ENCODE measurements around the gene TMEM91. TPM values are rescaled to one million over a fixed set of nuclear protein-coding genes. Genes with fewer than 3 reads are reported as not detected.
"Not testable (repeated sequence)": the region's sequence is repeated elsewhere in the genome, so short reads cannot be mapped to it uniquely, and the experiment has no call there.

Gene TMEM91
- total RNA-seq, 1 donor from 2014 or later = 14.2 TPM

DNA sequence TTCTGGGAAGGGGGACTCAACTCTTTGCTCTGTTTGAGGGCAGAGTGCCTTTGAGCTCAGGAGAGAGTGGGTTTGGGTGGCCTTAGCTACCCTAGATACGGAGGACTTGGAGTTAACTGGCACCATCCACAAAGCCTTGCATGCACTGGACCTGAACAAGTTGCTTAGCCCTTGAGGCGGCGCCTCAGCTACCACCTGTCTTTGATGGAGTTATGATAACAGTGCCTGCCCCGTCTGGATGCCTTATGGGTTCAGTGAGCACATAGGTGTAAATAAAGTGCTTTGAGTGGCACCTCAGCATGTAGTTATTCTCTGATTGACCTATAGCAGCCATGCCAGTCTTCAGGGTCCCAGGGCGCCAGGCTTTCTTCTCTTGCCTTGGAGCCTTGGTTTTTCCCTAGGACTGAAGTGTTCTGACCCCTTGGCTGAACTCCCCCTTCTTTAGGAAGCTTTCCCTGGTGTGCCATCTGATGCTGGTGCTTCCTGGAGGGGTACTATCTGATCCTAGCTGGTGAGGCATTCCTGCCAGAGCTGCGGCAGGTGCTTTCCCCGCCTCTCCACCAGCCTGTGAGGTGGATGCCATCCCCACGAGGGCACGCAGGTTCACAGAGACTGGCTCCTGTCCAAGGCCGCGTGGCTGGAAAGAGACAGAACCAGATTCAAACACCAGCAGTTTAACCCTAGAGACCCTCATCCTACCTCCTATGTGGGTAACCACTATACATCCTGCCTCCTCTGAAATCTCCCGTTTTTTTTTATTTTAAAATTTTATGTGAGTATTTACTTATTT lies 27.0 kb downstream of the TMEM91 start:
- H3K27ac ChIP-seq = no peak overlapping the region
- H3K27me3 ChIP-seq = no peaks in the 10 kb centered on the region
- no peak overlapping the region for H3K4me3 ChIP-seq
- TF ChIP-seq, protein P1, sequence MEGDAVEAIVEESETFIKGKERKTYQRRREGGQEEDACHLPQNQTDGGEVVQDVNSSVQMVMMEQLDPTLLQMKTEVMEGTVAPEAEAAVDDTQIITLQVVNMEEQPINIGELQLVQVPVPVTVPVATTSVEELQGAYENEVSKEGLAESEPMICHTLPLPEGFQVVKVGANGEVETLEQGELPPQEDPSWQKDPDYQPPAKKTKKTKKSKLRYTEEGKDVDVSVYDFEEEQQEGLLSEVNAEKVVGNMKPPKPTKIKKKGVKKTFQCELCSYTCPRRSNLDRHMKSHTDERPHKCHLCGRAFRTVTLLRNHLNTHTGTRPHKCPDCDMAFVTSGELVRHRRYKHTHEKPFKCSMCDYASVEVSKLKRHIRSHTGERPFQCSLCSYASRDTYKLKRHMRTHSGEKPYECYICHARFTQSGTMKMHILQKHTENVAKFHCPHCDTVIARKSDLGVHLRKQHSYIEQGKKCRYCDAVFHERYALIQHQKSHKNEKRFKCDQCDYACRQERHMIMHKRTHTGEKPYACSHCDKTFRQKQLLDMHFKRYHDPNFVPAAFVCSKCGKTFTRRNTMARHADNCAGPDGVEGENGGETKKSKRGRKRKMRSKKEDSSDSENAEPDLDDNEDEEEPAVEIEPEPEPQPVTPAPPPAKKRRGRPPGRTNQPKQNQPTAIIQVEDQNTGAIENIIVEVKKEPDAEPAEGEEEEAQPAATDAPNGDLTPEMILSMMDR (IDR thresholded peaks at IDR 0.05) = no peak
- intact Hi-C loops (cut with DNase I) = no loop called here
- H3K36me3 ChIP-seq = peaks cover 0 to 2% of the 10 kb centered on the region in 2 donors
- H3K9me3 ChIP-seq = no peaks in the 10 kb centered on the region
- H3K4me1 ChIP-seq = peaks cover 6 to 7% of the 10 kb centered on the region in 2 donors
- no peak for DNase-seq (ENCODE audit: low spot score in 2 of 2)

DNA sequence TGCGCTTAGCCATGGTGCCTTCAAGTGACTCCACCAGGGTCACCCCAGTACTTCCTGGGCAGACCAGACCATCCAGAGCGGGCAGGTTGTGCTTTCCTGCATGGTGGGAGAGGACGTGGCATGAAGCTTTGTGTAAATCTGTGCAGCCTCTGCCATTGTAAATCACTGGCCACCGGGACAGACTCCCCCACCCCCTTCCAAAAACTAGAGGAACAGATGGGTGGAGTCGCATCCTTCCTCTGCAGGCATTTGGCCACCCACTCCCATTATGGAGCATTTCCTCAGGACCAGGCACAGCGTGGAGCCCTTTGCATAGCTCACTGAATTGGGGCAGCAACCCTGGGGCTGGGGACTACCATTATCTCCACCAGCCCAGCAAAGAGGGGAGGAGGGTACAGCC lies 29.4 kb downstream of the TMEM91 start:
- Histone ChIP-seq H3K4me3 (no peak overlapping the region), H3K36me3 (peaks cover 5 to 6% of the 10 kb centered on the region in 2 donors), H3K9me3 (no peaks in the 10 kb centered on the region), H3K27ac (no peak overlapping the region), H3K27me3 (no peaks in the 10 kb centered on the region), H3K4me1 (peaks cover 0 to 6% of the 10 kb centered on the region in 2 donors)
- TF ChIP-seq, protein P1 (IDR thresholded peaks at IDR 0.05) = no peak
- no peak for DNase-seq (ENCODE audit: low spot score in 2 of 2)
- intact Hi-C loops (cut with DNase I) = no loop called here

- H3K4me3 ChIP-seq = no peak overlapping the region
- no peak overlapping the region for H3K27ac ChIP-seq
- intact Hi-C loops (cut with DNase I) = no loop called here
- no peaks in the 10 kb centered on the region for H3K27me3 ChIP-seq
- H3K36me3 ChIP-seq = peaks cover 13 to 19% of the 10 kb centered on the region in 2 donors
- peaks cover 0 to 6% of the 10 kb centered on the region in 2 donors for H3K4me1 ChIP-seq
- TF ChIP-seq, protein P1 (IDR thresholded peaks at IDR 0.05) = no peak
- no peak for DNase-seq (ENCODE audit: low spot score in 2 of 2)
- H3K9me3 ChIP-seq = no peaks in the 10 kb centered on the region
These were observed 30.9 kb downstream of the TMEM91 start for GRCh38 chr19:41407271-41407670.

DNA sequence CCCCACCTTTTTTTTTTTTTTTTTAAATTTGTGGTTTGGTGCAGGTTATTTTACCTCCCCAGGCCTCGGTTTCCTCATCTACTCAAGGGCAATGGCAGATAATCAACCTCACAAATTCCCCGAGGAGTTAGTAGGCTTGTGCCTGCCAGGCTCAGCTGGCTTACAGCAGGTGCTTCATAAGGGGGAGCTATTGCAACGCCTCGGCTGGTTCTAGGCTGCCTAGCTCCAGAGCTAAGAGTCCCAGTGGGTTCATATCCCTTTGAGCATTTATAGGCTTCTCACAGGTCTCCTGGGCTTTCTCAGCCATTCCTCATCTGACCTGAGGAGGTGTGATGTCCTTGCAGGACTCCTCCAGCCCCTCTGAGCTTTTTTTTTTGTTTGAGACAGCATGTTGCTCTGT lies 31.9 kb downstream of the TMEM91 start:
- no peaks in the 10 kb centered on the region for H3K27me3 ChIP-seq
- intact Hi-C loops (cut with DNase I) = no loop called here
- H3K27ac ChIP-seq = no peak overlapping the region
- H3K9me3 ChIP-seq = no peaks in the 10 kb centered on the region
- peaks cover 20 to 24% of the 10 kb centered on the region in 2 donors for H3K36me3 ChIP-seq
- no peak for DNase-seq (ENCODE audit: low spot score in 2 of 2)
- no peak overlapping the region for H3K4me3 ChIP-seq
- TF ChIP-seq, protein P1 (IDR thresholded peaks at IDR 0.05) = no peak
- H3K4me1 ChIP-seq = peaks cover 0 to 6% of the 10 kb centered on the region in 2 donors

DNA sequence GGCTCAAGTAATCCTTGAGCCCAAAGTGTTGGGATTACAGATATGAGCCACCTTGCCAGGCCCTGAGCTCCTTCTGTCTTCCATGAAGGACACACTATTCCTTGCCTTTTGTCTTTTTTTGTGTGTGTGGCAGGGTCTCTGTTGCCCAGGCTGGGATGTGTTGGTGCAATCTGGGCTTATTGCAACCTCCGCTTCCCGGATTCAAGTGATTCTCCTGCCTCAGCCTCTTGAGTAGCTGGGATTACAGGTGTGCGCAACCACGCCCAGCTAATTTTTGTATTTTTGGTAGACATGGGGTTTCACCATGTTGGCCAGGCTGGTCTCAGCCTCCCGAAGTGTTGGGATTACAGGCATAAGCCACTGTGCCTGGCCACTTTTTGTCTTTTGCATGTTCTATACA lies 32.5 kb downstream of the TMEM91 start:
- H3K4me1 ChIP-seq; DNase-seq (ENCODE audit: low spot score in 2 of 2); H3K9me3 ChIP-seq; H3K4me3 ChIP-seq; intact Hi-C loops (cut with DNase I); H3K27me3 ChIP-seq: not testable (repeated sequence)
- Histone ChIP-seq H3K36me3 (peaks cover 26 to 28% of the 10 kb centered on the region in 2 donors), H3K27ac (peak overlapping the region in 1 of 2 donors; percentile 9)

DNA sequence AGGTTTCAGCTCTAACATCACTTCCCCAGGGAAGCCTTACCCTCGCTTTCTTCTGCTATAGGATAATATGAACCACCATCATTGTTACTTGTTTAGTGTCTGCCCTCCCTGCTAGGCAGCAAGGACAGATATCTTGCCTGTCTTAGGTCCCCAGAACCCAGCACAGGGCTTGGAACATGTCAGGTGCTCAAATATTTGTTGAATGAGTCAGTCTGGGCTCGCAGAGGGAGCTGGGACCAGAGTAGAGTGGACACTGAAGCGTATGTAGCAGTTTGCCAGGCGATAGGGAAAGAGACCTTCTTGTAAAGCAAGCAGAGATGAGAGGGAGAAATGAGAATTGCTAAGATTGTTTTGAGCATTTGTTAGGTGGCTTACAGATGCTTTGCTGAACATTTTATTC lies 33.0 kb downstream of the TMEM91 start:
- H3K4me3 ChIP-seq = no peak overlapping the region
- intact Hi-C loops (cut with DNase I) = no loop called here
- peak overlapping the region in 1 of 2 donors; percentile 9 for H3K27ac ChIP-seq
- no peaks in the 10 kb centered on the region for H3K9me3 ChIP-seq
- no peaks in the 10 kb centered on the region for H3K27me3 ChIP-seq
- H3K4me1 ChIP-seq = peaks cover 0 to 6% of the 10 kb centered on the region in 2 donors
- peaks cover 30 to 33% of the 10 kb centered on the region in 2 donors for H3K36me3 ChIP-seq
- TF ChIP-seq, protein P1 (IDR thresholded peaks at IDR 0.05) = no peak
- DNase-seq (ENCODE audit: low spot score in 2 of 2) = no peak

Data from ascending aorta (tissue), 2 donors.